HEK293 (cell line): ENCODE measurements around the gene CPLX1.

Experiments used
- ATF2 ChIP-seq: fragments of 450-650 bp; formaldehyde crosslinking; IDR thresholded peaks from 2 replicates; pipeline ENCODE4 v1.5.1; 2016; ENCODE audit warnings: missing biosample characterization, missing genetic modification characterization, low read depth
- BCL6B ChIP-seq: fragments of 450-650 bp; formaldehyde crosslinking; IDR thresholded peaks from 2 replicates; pipeline ENCODE4 v1.5.1; 2017; ENCODE audit warnings: missing biosample characterization, missing genetic modification characterization
- CTCF ChIP-seq: fragments of 450-650 bp; formaldehyde crosslinking; IDR thresholded peaks from 2 replicates; pipeline ENCODE4 v1.5.1; 2016; ENCODE audit warnings: missing biosample characterization, missing genetic modification characterization
- PBX3 ChIP-seq: sonication (generic); formaldehyde crosslinking; IDR thresholded peaks from 2 replicates; pipeline ENCODE4 v1.8.1; 2022; ENCODE audit warnings: mild to moderate bottlenecking, moderate library complexity, missing genetic modification reagents
- ZBTB11 ChIP-seq: fragments of 450-650 bp; formaldehyde crosslinking; conservative IDR thresholded peaks from 2 replicates; pipeline ENCODE4 v1.5.1; 2016; ENCODE audit warnings: low read depth, missing biosample characterization, missing genetic modification characterization
- ZFP41 ChIP-seq: fragments of 450-650 bp; formaldehyde crosslinking; IDR thresholded peaks from 2 replicates; pipeline ENCODE4 v1.5.1; 2016; ENCODE audit warnings: missing biosample characterization, missing genetic modification characterization, borderline replicate concordance
- ZNF2 ChIP-seq: fragments of 450-650 bp; formaldehyde crosslinking; IDR thresholded peaks from 2 replicates; pipeline ENCODE4 v1.5.1; 2016; ENCODE audit warnings: missing biosample characterization, missing genetic modification characterization
- ZNF416 ChIP-seq: fragments of 450-650 bp; formaldehyde crosslinking; IDR thresholded peaks from 2 replicates; pipeline ENCODE4 v1.5.1; 2016; ENCODE audit warnings: missing biosample characterization, missing genetic modification characterization
- ZNF501 ChIP-seq: fragments of 450-650 bp; formaldehyde crosslinking; IDR thresholded peaks from 2 replicates; pipeline ENCODE4 v1.5.1; 2016; ENCODE audit warnings: missing biosample characterization, missing genetic modification characterization
- ZNF510 ChIP-seq: fragments of 450-650 bp; formaldehyde crosslinking; IDR thresholded peaks from 2 replicates; pipeline ENCODE4 v1.5.1; 2018; ENCODE audit warnings: mild to moderate bottlenecking, missing genetic modification characterization, missing biosample characterization; ENCODE audit not compliant: insufficient replicate concordance
- ZNF639 ChIP-seq: fragments of 450-650 bp; formaldehyde crosslinking; IDR thresholded peaks from 2 replicates; pipeline ENCODE4 v1.5.1; 2016; ENCODE audit warnings: missing biosample characterization, missing genetic modification characterization

- TF ChIP-seq PBX3 (CRISPR knock-in tag), result no peak
- no peak for TF ChIP-seq ZFP41 (tag by site-specific recombination)
- TF ChIP-seq ZNF416, result no peak
- TF ChIP-seq CTCF (tag by site-specific recombination), result no peak
- no peak for TF ChIP-seq ZNF510 (tag by site-specific recombination)
- TF ChIP-seq ZNF2 (tag by site-specific recombination), result no peak
- TF ChIP-seq ATF2 (tag by site-specific recombination), result no peak
- no peak for TF ChIP-seq ZBTB11 (tag by site-specific recombination)
- no peak for TF ChIP-seq BCL6B (tag by site-specific recombination)
- no peak for TF ChIP-seq ZNF639 (tag by site-specific recombination)
- TF ChIP-seq ZNF501 (tag by site-specific recombination), result no peak
Measured at GRCh38 chr4:858041-858481, 32.1 kb upstream of the CPLX1 start.
